CD4-positive, CD25-positive, alpha-beta regulatory T cell (primary cell): Measurements from ENCODE around the gene MBTPS2. TPM values are rescaled to one million over a fixed set of nuclear protein-coding genes. Genes with fewer than 3 reads are reported as not detected.
A peak's percentile ranks its signal among the peaks of the same experiment; 100 is the strongest.

Experiments used
- ATAC-seq, 2 donors: fragments of 150-1000 bp; cut with Tn5 transposase; one replicate each; pipeline ENCODE4 v1.10.0; 2021; ENCODE audit warnings: low read depth in 2 of 2, moderate number of reproducible peaks in 2 of 2, moderate library complexity in 1 of 2
- DNase-seq, 3 donors: peaks; one replicate each; pipeline versions ENCODE4 v3.0.0 to v3.0.0-alpha.2; 2012 to 2022; ENCODE audit warnings: mixed read lengths in 1 of 3
- H3K27ac ChIP-seq: one replicate; pipeline ENCODE4 v1.7.0; 2013; ENCODE audit warnings: mild to moderate bottlenecking, low read length; ENCODE audit not compliant: insufficient read depth, poor library complexity, severe bottlenecking
- H3K27me3 ChIP-seq: one replicate; pipeline ENCODE4 v1.7.0; 2013; ENCODE audit warnings: low read length; ENCODE audit not compliant: control insufficient read depth, insufficient read depth
- H3K36me3 ChIP-seq: one replicate; pipeline ENCODE4 v1.7.0; 2013; ENCODE audit warnings: mild to moderate bottlenecking, low read length, moderate library complexity; ENCODE audit not compliant: control insufficient read depth, insufficient read depth
- H3K4me1 ChIP-seq: 2 replicates; pipeline ENCODE4 v1.7.0; 2013; ENCODE audit warnings: mild to moderate bottlenecking, low read length; ENCODE audit not compliant: insufficient read depth, control insufficient read depth, poor library complexity, severe bottlenecking
- H3K4me3 ChIP-seq: one replicate; pipeline ENCODE4 v1.7.0; 2013; ENCODE audit warnings: low read depth, mild to moderate bottlenecking, low read length, moderate library complexity
- H3K9me3 ChIP-seq, 2 experiments: 1 replicate in 1 of 2; 2 replicates in 1 of 2; pipeline ENCODE4 v1.7.0; 2013; ENCODE audit warnings: low read length in 2 of 2, mild to moderate bottlenecking in 1 of 2, moderate library complexity in 1 of 2; ENCODE audit not compliant: control insufficient read depth in 2 of 2
- H3K27ac Mint-ChIP-seq, 3 donors: one replicate each; pipeline ENCODE4 v1.8.0; 2020 to 2022; ENCODE audit warnings: mild to moderate bottlenecking in 3 of 3, mixed read lengths in 3 of 3, moderate library complexity in 2 of 3
- H3K27me3 Mint-ChIP-seq: one replicate; pipeline ENCODE4 v1.8.0; 2022; ENCODE audit warnings: mild to moderate bottlenecking, mixed read lengths
- H3K36me3 Mint-ChIP-seq: one replicate; pipeline ENCODE4 v1.8.0; 2020; ENCODE audit warnings: mixed read lengths
- H3K4me1 Mint-ChIP-seq, 4 donors: one replicate each; pipeline ENCODE4 v1.8.0; 2020 to 2022; ENCODE audit warnings: mixed read lengths in 4 of 4, mild to moderate bottlenecking in 1 of 4
- H3K4me3 Mint-ChIP-seq, 4 donors: one replicate each; pipeline ENCODE4 v1.8.0; 2020 to 2022; ENCODE audit warnings: mild to moderate bottlenecking in 4 of 4, mixed read lengths in 4 of 4, moderate library complexity in 3 of 4
- H3K9me3 Mint-ChIP-seq, 7 donors: one replicate each; pipeline ENCODE4 v1.8.0; 2020 to 2022; ENCODE audit warnings: mixed read lengths in 7 of 7, mild to moderate bottlenecking in 3 of 7, moderate library complexity in 2 of 7
- polyA plus RNA-seq, 4 donors: library from polyadenylated mRNA; unstranded; fragments of 300-500 nt; fragmentation: Illumina TruSeq; gene quantifications; one replicate each; pipeline ENCODE4 v1.2.3, GENCODE V29; 2021
- total RNA-seq: library from RNA; stranded (reverse); gene quantifications from one replicate; pipeline ENCODE4 v1.2.3, GENCODE V29; 2022

Gene MBTPS2
- total and polyA plus RNA-seq, 5 donors from 2014 or later: 4.6 to 6.0 (median 4.9) TPM

DNA sequence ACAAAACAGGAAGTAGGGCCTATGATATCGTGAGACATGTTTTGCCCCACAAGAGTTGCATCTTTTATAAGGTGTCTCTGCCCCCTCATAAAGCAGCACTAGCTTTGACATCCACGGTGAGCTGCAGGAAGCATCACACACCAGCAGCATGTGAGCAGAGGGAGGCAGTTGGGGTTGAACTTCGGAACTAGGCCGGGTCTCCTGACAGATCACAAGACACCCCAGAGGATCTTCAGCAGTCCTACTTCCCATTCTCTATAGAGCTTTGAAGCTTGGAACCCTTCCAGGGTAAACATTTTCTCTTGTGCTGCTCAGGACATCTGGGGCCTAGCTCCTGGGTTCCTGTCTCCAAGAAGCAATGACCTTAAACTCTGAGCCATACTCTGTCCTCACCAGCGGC lies 43.8 kb downstream of the MBTPS2 start:
- H3K4me3 Mint-ChIP-seq: peak overlapping the region in 1 of 4 donors; percentile 7
- peak overlapping the region; percentile 14 for H3K27ac ChIP-seq
- H3K4me3 ChIP-seq: no peak overlapping the region
- H3K4me1 Mint-ChIP-seq: peaks cover 4 to 10% (median 7%) of the 10 kb centered on the region in 4 donors
- H3K27me3 Mint-ChIP-seq: no peaks in the 10 kb centered on the region
- H3K36me3 ChIP-seq: peaks cover 6% of the 10 kb centered on the region
- peaks cover 0 to 2% (median 0%) of the 10 kb centered on the region in 7 donors for H3K9me3 Mint-ChIP-seq
- peak; percentile 43 to 48 for ATAC-seq
- H3K27ac Mint-ChIP-seq: peak overlapping the region; percentile 26 to 76 (median 73)
- peak in 2 of 3 donors; percentile 3 to 42 for DNase-seq
- H3K4me1 ChIP-seq: no peaks in the 10 kb centered on the region
- peaks cover 5% of the 10 kb centered on the region for H3K36me3 Mint-ChIP-seq
- H3K9me3 ChIP-seq: no peaks in the 10 kb centered on the region
- H3K27me3 ChIP-seq: no peaks in the 10 kb centered on the region

DNA sequence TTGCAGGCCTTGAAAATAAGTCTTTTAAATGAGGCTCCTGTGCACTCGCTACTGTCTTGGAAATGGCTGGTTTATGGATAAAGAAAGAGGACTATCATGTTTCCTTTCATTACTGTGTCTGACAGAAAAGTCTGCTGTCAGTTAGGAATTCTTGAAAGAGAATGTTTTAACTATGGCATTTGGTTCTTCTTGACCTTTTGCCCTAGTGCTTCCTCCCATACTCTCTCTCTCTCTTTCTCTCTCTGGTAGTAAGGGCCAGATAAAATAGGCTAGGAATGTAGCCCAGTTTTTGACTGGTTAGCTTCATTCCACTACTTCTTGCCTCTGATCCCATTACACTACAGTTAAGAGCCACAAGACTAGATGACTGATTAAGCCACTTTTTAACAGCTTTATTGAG lies 46.2 kb downstream of the MBTPS2 start:
- Histone ChIP-seq H3K27ac (no peak overlapping the region), H3K36me3 (peaks cover 5% of the 10 kb centered on the region), H3K9me3 (no peaks in the 10 kb centered on the region), H3K4me3 (no peak overlapping the region), H3K27me3 (no peaks in the 10 kb centered on the region), H3K4me1 (no peaks in the 10 kb centered on the region)
- Mint-ChIP-seq H3K4me1 (peaks cover 4 to 10% (median 7%) of the 10 kb centered on the region in 4 donors), H3K36me3 (peaks cover 5% of the 10 kb centered on the region), H3K9me3 (no peaks in the 10 kb centered on the region), H3K27me3 (no peaks in the 10 kb centered on the region), H3K27ac (no peak overlapping the region), H3K4me3 (no peak overlapping the region)
- DNase-seq: no peak
- no peak for ATAC-seq

DNA sequence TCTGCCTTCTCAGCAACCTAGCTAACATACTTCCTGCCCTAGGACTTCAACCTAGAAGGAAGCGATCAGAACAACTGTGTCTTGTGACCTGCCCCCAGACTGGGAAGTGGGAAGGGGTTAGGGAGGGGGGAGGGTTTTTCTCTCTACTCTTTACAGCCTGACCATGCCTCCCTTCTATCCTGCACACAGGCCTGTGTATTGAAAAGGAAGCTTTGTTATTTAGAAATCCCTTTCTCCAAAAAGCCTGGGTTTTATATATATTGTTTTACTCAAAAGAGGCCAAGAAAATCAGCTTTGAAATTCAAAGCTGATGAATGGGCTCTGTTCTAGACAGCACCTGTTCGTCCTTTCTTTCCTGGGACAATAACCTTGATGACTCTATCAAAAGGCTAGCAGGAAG lies 65.9 kb downstream of the MBTPS2 start:
- Histone ChIP-seq H3K4me3 (no peak overlapping the region), H3K27me3 (no peaks in the 10 kb centered on the region), H3K4me1 (no peaks in the 10 kb centered on the region), H3K36me3 (no peaks in the 10 kb centered on the region), H3K27ac (no peak overlapping the region), H3K9me3 (no peaks in the 10 kb centered on the region)
- no peak for ATAC-seq
- Mint-ChIP-seq H3K36me3 (no peaks in the 10 kb centered on the region), H3K4me3 (no peak overlapping the region), H3K27me3 (no peaks in the 10 kb centered on the region), H3K4me1 (no peaks in the 10 kb centered on the region), H3K9me3 (no peaks in the 10 kb centered on the region), H3K27ac (no peak overlapping the region)
- no peak for DNase-seq

DNA sequence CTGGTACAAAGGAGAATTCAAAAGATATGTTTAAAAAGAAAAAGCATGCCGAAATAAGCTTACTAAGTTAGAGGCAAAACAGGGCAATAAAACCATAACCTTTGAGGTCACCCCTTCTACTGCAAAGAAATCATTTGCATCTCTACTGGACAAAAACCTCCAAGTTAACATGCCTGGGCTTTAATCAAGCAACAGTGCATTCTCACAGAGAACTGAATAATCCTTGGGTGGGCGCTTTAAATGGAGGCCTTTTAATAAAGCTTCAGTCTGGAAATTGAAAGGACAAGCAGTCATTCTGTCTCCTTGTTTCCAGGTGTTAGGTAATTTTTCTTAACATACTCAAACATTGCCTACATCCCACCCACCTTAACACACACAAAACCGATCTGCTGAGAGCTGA lies 66.5 kb downstream of the MBTPS2 start:
- Histone ChIP-seq H3K4me3 (no peak overlapping the region), H3K27ac (no peak overlapping the region), H3K9me3 (no peaks in the 10 kb centered on the region), H3K36me3 (no peaks in the 10 kb centered on the region), H3K4me1 (no peaks in the 10 kb centered on the region), H3K27me3 (no peaks in the 10 kb centered on the region)
- DNase-seq: no peak
- H3K27ac Mint-ChIP-seq: no peak overlapping the region
- H3K36me3 Mint-ChIP-seq: no peaks in the 10 kb centered on the region
- H3K9me3 Mint-ChIP-seq: no peaks in the 10 kb centered on the region
- H3K27me3 Mint-ChIP-seq: no peaks in the 10 kb centered on the region
- H3K4me1 Mint-ChIP-seq: no peaks in the 10 kb centered on the region
- H3K4me3 Mint-ChIP-seq: no peak overlapping the region
- ATAC-seq: no peak

DNA sequence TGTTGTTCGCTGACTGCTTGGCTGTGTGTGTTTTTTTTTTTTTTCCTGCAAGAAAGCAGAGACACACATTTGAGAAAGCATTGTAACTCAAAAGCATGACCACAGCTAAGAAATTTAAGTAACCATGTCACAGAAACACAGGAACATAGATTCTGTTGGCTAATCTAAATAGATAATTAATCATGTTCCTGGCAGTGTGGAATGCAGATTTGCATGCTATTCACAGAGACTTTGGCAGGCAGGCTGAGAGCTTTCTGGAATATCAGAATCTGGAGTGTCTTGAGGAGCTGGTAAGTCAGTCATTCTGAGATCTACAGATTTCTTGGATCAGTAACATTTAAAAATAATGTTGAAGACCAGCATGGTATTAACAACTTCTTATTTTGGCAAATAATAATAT lies 67.8 kb downstream of the MBTPS2 start:
- Mint-ChIP-seq H3K4me1 (peaks cover 0 to 1% (median 0%) of the 10 kb centered on the region in 4 donors), H3K9me3 (no peaks in the 10 kb centered on the region), H3K36me3 (no peaks in the 10 kb centered on the region), H3K4me3 (no peak overlapping the region), H3K27ac (no peak overlapping the region), H3K27me3 (no peaks in the 10 kb centered on the region)
- DNase-seq (no peak), ATAC-seq (no peak)
- H3K27me3 ChIP-seq: no peaks in the 10 kb centered on the region
- H3K36me3 ChIP-seq: no peaks in the 10 kb centered on the region
- H3K4me3 ChIP-seq: no peak overlapping the region
- no peak overlapping the region for H3K27ac ChIP-seq
- no peaks in the 10 kb centered on the region for H3K9me3 ChIP-seq
- H3K4me1 ChIP-seq: no peaks in the 10 kb centered on the region

DNA sequence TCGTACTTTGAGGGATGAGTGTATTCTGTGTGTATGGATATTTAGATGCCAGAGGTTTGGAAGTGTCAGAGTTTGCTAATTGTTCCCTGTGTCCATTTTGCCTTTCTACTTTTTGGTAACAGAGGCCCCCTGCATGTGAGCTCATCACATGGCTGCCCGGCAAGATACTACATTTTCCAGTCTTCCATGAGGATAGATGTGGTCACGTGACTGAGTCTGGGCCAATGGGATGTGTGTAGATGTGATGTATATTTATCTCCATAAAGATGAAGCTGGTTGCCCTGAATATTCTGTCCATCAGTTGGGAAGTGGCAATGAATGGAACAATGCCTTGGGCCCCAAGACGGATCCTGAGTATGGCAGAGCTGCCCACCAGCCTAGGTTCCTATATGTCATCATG lies 72.1 kb downstream of the MBTPS2 start:
- H3K27me3 ChIP-seq: no peaks in the 10 kb centered on the region
- no peaks in the 10 kb centered on the region for H3K9me3 ChIP-seq
- Mint-ChIP-seq H3K4me1 (peaks cover 0 to 2% (median 0%) of the 10 kb centered on the region in 4 donors), H3K4me3 (no peak overlapping the region), H3K27me3 (no peaks in the 10 kb centered on the region), H3K27ac (no peak overlapping the region), H3K9me3 (no peaks in the 10 kb centered on the region), H3K36me3 (no peaks in the 10 kb centered on the region)
- no peak overlapping the region for H3K4me3 ChIP-seq
- no peaks in the 10 kb centered on the region for H3K4me1 ChIP-seq
- no peak overlapping the region for H3K27ac ChIP-seq
- no peak for DNase-seq
- no peak for ATAC-seq
- no peaks in the 10 kb centered on the region for H3K36me3 ChIP-seq

DNA sequence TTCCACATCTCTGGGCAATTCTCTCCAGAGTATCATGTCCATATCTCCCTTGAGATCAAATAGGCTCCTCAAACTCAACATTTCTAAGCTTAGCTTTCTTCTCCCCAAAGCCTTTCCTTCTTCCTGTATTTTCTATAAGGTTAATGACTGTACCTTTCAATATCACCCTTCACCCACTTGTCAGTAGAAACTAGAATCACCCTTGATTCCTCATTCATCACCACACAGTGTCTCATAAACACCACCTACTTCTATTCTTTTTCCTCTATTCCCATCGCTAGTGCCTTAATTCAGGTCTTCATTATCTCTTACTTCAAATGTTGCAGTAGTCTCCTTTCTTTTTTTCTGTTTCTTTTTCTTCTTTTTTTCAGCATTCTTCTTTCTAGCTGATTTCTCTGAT lies 72.8 kb downstream of the MBTPS2 start:
- no peak for DNase-seq
- Histone ChIP-seq H3K36me3 (no peaks in the 10 kb centered on the region), H3K4me3 (no peak overlapping the region), H3K4me1 (no peaks in the 10 kb centered on the region), H3K9me3 (no peaks in the 10 kb centered on the region), H3K27me3 (no peaks in the 10 kb centered on the region), H3K27ac (no peak overlapping the region)
- H3K36me3 Mint-ChIP-seq: no peaks in the 10 kb centered on the region
- no peak overlapping the region for H3K4me3 Mint-ChIP-seq
- H3K27ac Mint-ChIP-seq: no peak overlapping the region
- H3K4me1 Mint-ChIP-seq: peaks cover 0 to 2% (median 0%) of the 10 kb centered on the region in 4 donors
- H3K27me3 Mint-ChIP-seq: no peaks in the 10 kb centered on the region
- ATAC-seq: no peak
- no peaks in the 10 kb centered on the region for H3K9me3 Mint-ChIP-seq

DNA sequence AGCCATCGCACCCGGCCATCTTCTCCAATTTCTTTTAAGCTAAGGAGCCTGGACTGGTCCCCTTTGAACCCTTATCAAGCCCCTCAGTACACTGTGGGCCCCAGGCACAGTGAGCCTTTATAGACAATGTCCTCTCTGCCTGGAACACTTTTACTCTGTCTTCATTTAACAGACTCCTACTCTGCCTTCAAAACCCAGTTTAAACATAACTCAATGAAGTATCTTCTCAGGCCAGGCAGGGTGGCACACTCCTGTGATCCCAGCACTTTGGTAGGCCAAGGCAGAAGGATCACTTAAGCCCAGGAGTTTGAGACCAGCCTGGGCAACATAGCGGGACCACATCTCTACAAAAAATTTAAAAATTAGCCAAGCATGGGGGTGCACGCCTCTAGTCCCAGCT lies 73.6 kb downstream of the MBTPS2 start:
- H3K27me3 ChIP-seq: no peaks in the 10 kb centered on the region
- H3K4me1 ChIP-seq: no peaks in the 10 kb centered on the region
- no peaks in the 10 kb centered on the region for H3K9me3 Mint-ChIP-seq
- H3K4me3 Mint-ChIP-seq: no peak overlapping the region
- no peak for ATAC-seq
- H3K27me3 Mint-ChIP-seq: no peaks in the 10 kb centered on the region
- no peak overlapping the region for H3K27ac Mint-ChIP-seq
- no peaks in the 10 kb centered on the region for H3K36me3 Mint-ChIP-seq
- no peaks in the 10 kb centered on the region for H3K9me3 ChIP-seq
- no peak overlapping the region for H3K4me3 ChIP-seq
- H3K27ac ChIP-seq: no peak overlapping the region
- peaks cover 0 to 2% (median 0%) of the 10 kb centered on the region in 4 donors for H3K4me1 Mint-ChIP-seq
- no peaks in the 10 kb centered on the region for H3K36me3 ChIP-seq
- DNase-seq: no peak
